GM23248 (cell line): ENCODE data around the gene VWA1.

ENCODE experiments used
- EZH2 ChIP-seq: fragments of 200-600 bp; sonication (generic); IDR thresholded peaks from 2 replicates; pipeline ENCODE4 v1.6.1; 2018; ENCODE audit warnings: antibody characterized with exemption, mild to moderate bottlenecking; ENCODE audit not compliant: insufficient read depth, poor library complexity, severe bottlenecking
- EZH2phosphoT487 ChIP-seq: fragments of 200-600 bp; sonication (generic); IDR thresholded peaks from 2 replicates; pipeline ENCODE4 v1.6.1; 2018; ENCODE audit warnings: antibody characterized with exemption, moderate library complexity, mild to moderate bottlenecking, low read depth; ENCODE audit not compliant: insufficient read depth

DNA sequence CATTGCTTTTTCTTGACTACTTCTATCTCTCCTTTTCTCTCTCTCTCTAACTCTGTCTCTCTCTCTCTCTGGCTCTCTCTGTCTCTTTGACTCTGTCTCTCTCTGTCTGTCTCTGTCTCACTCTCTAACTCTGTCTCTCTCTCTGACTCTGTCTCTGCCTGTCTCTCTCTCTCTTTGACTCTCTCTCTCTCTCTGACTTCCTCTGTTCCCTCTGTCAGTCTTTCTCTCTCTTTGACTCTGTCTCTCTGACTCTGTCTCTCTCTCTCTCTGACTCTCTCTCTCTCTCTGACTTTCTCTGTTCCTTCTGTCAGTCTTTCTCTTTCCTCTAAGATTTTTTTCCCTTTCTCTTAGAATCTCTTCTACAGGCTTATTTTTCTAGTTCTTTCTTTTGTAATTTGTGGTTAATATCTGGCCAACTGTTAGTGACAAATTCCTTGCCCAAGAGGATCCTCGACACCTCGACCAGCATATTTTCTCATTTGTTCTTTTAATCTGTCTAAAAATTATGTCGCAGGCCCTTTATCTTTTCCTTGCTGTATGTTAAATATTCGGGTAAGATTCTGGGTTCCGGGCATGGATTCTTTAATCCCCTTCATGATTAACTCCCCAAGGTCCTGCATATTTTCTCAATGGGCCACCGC lies 13.7 kb downstream of the VWA1 start, which contains the start of gene ATAD3C:
- TF ChIP-seq EZH2 = no peak
- no peak for TF ChIP-seq EZH2phosphoT487
